Endothelial cell of umbilical vein (primary cell): ENCODE data around the gene USF2. TPM values are rescaled to one million over a fixed set of nuclear protein-coding genes. Genes with fewer than 3 reads are reported as not detected.

ENCODE experiments used
- BruUV-seq: library from RNA; stranded (reverse); fragments of 400-500 nt; replicated peaks from 2 replicates; lab custom pipeline; 2021; lab: Mats Ljungman, UMichigan
- CTCF ChIA-PET: fragments of 300-600, 350-600 bp; sonication (Branson Sonifier 250); formaldehyde crosslinking; loops from one replicate; lab custom pipeline; 2021; ENCODE audit warnings: antibody characterized with exemption, inconsistent platforms; lab: Charles Lee
- POLR2A ChIA-PET: fragments of 300-600, 350-600 bp; sonication (Branson Sonifier 250); formaldehyde crosslinking; loops from one replicate; lab custom pipeline; 2021; ENCODE audit warnings: antibody characterized with exemption, inconsistent platforms; lab: Charles Lee
- DNase-seq: peaks from one replicate; pipeline ENCODE4 v3.0.0-alpha.2; 2011; ENCODE audit warnings: low read depth, low spot score
- FAIRE-seq: peaks from 2 replicates; lab custom pipeline; 2011; peaks lifted over from hg19 to GRCh38; lab: Jason Lieb, UNC
- H2AFZ ChIP-seq: 2 replicates; pipeline ENCODE4 v1.6.0; 2012; ENCODE audit warnings: low read depth, low read length, control low read depth, inconsistent platforms
- H3K27ac ChIP-seq: 2 replicates; pipeline ENCODE4 v1.5.1; 2011; ENCODE audit warnings: low read depth, mild to moderate bottlenecking, control low read depth, low read length, moderate library complexity; ENCODE audit not compliant: insufficient read depth
- H3K27me3 ChIP-seq, 2 experiments: 2 replicates each; pipeline versions ENCODE4 v1.6.0 to v1.6.1; 2011; ENCODE audit warnings: low read length in 2 of 2, mixed read lengths in 1 of 2; ENCODE audit not compliant: control insufficient read depth in 2 of 2, insufficient read depth in 2 of 2
- H3K36me3 ChIP-seq, 2 experiments: 2 replicates in 1 of 2; 3 replicates in 1 of 2; pipeline ENCODE4 v1.5.1; 2011; ENCODE audit warnings: low read length in 2 of 2, mild to moderate bottlenecking in 1 of 2, moderate library complexity in 1 of 2; ENCODE audit not compliant: control insufficient read depth in 2 of 2, insufficient read depth in 2 of 2; ENCODE audit errors: extremely low read depth in 1 of 2
- H3K4me1 ChIP-seq: 3 replicates; pipeline ENCODE4 v1.5.1; 2011; ENCODE audit warnings: mild to moderate bottlenecking, low read length; ENCODE audit not compliant: control insufficient read depth, insufficient read depth; ENCODE audit errors: extremely low read depth
- H3K4me2 ChIP-seq: 2 replicates; pipeline ENCODE4 v1.6.1; 2011; ENCODE audit warnings: low read length, control low read depth, mixed read lengths; ENCODE audit not compliant: insufficient read depth
- H3K4me3 ChIP-seq, 3 experiments: fragments of 200-600 bp in 1 of 3; sonication (generic), shearing (Covaris generic) in 1 of 3; replicated peaks in 1 of 3; 2 replicates each; pipeline ENCODE4 v1.5.1; 2011 to 2016; ENCODE audit warnings: control low read depth in 3 of 3, low read length in 3 of 3, mild to moderate bottlenecking in 2 of 3, inconsistent platforms in 1 of 3, low read depth in 1 of 3, moderate library complexity in 1 of 3; ENCODE audit not compliant: insufficient read depth in 1 of 3
- H3K79me2 ChIP-seq: 2 replicates; pipeline ENCODE4 v1.6.0; 2012; ENCODE audit warnings: low read length, inconsistent platforms; ENCODE audit not compliant: control insufficient read depth, insufficient read depth
- H3K9ac ChIP-seq: replicated peaks from 2 replicates; pipeline ENCODE3; 2011; ENCODE audit warnings: low read length, control low read depth; ENCODE audit not compliant: insufficient read depth; ENCODE audit errors: extremely low read depth
- H3K9me1 ChIP-seq: replicated peaks from 3 replicates; pipeline ENCODE4 v1.6.0; 2011; ENCODE audit warnings: mild to moderate bottlenecking, low read length; ENCODE audit not compliant: control insufficient read depth, insufficient read depth; ENCODE audit errors: extremely low read depth
- H3K9me3 ChIP-seq: replicated peaks from 2 replicates; pipeline ENCODE4 v1.5.1; 2012; ENCODE audit warnings: low read length, inconsistent platforms; ENCODE audit not compliant: control insufficient read depth, insufficient read depth
- H4K20me1 ChIP-seq: replicated peaks from 2 replicates; pipeline ENCODE3; 2011; ENCODE audit warnings: mild to moderate bottlenecking, low read length; ENCODE audit not compliant: control insufficient read depth, insufficient read depth; ENCODE audit errors: extremely low read depth
- CTCF ChIP-seq, 2 donors: IDR thresholded peaks; 1 replicate in 1 of 2; 2 replicates in 1 of 2; pipeline ENCODE4 v1.5.1; 2011; ENCODE audit warnings: low read length in 2 of 2, mild to moderate bottlenecking in 2 of 2, moderate library complexity in 2 of 2, control low read depth in 1 of 2, inconsistent platforms in 1 of 2, low read depth in 1 of 2; ENCODE audit not compliant: insufficient read depth in 1 of 2; ENCODE audit errors: extremely low read depth in 1 of 2
- EZH2 ChIP-seq: IDR thresholded peaks from 2 replicates; pipeline ENCODE4 v1.6.1; 2012; ENCODE audit warnings: borderline replicate concordance, low read depth, mild to moderate bottlenecking, moderate library complexity, low read length, inconsistent platforms; ENCODE audit not compliant: severe bottlenecking
- FOS ChIP-seq: IDR thresholded peaks from 2 replicates; pipeline ENCODE4 v1.6.1; 2011; ENCODE audit warnings: mild to moderate bottlenecking, low read length, moderate library complexity, borderline replicate concordance; ENCODE audit not compliant: insufficient read depth
- GATA2 ChIP-seq: IDR thresholded peaks from 2 replicates; pipeline ENCODE4 v1.7.0; 2011; ENCODE audit warnings: low read depth, mild to moderate bottlenecking, moderate library complexity, mixed read lengths, low read length; ENCODE audit not compliant: insufficient read length, insufficient read depth
- JUN ChIP-seq: IDR thresholded peaks from 2 replicates; pipeline ENCODE4 v1.6.1; 2011; ENCODE audit warnings: borderline replicate concordance, low read depth; ENCODE audit not compliant: insufficient read length, insufficient read depth
- MYC ChIP-seq: IDR thresholded peaks from one replicate; pipeline ENCODE4 v1.6.1; 2011; ENCODE audit warnings: mild to moderate bottlenecking, low read depth, low read length
- POLR2A ChIP-seq: IDR thresholded peaks from 2 replicates; pipeline ENCODE4 v1.6.1; 2012; ENCODE audit warnings: low read depth, mild to moderate bottlenecking, control low read depth, low read length
- POLR2AphosphoS5 ChIP-seq: IDR thresholded peaks from 2 replicates; pipeline ENCODE4 v1.6.1; 2012; ENCODE audit warnings: low read depth, mild to moderate bottlenecking, control low read depth, low read length, moderate library complexity; ENCODE audit not compliant: insufficient read depth
- dilution Hi-C: fragments of 300-500 bp; cut with MboI; formaldehyde crosslinking; loops from one replicate; pipeline ENCODE4 v1.15.0; 2019; ENCODE audit warnings: low sequenced_read_pairs; ENCODE audit not compliant: extremely low pct_ligation_motif_present
- intact Hi-C: fragments of 100-400 bp; cut with micrococcal nuclease; formaldehyde crosslinking; loops from one replicate; pipeline ENCODE4 v1.10.0; 2022
- polyA plus RNA-seq, 4 experiments: library from polyadenylated mRNA; depleted of rRNA in 3 of 4; stranded (reverse) in 3 of 4; unstranded in 1 of 4; fragments of >200 nt; gene quantifications; 2 replicates each; pipeline versions ENCODE4 v1.2.1 to v1.2.3, GENCODE V29; 2011 to 2012; ENCODE audit warnings: missing spikeins in 1 of 4
- total RNA-seq: library from RNA; stranded (reverse); gene quantifications from 2 replicates; pipeline ENCODE4 v1.2.3, GENCODE V29; 2021
- TF ChIP-seq, protein P1 (sequence below): IDR thresholded peaks from 2 replicates; pipeline ENCODE4 v1.6.1; 2011; ENCODE audit not compliant: insufficient read depth, insufficient read length

USF2 gene
- total and polyA plus RNA-seq, 2 donors (not counting 3 experiments of a cell fraction or from before 2014, with no cell fraction given), result 75.0 to 76.8 TPM

DNA sequence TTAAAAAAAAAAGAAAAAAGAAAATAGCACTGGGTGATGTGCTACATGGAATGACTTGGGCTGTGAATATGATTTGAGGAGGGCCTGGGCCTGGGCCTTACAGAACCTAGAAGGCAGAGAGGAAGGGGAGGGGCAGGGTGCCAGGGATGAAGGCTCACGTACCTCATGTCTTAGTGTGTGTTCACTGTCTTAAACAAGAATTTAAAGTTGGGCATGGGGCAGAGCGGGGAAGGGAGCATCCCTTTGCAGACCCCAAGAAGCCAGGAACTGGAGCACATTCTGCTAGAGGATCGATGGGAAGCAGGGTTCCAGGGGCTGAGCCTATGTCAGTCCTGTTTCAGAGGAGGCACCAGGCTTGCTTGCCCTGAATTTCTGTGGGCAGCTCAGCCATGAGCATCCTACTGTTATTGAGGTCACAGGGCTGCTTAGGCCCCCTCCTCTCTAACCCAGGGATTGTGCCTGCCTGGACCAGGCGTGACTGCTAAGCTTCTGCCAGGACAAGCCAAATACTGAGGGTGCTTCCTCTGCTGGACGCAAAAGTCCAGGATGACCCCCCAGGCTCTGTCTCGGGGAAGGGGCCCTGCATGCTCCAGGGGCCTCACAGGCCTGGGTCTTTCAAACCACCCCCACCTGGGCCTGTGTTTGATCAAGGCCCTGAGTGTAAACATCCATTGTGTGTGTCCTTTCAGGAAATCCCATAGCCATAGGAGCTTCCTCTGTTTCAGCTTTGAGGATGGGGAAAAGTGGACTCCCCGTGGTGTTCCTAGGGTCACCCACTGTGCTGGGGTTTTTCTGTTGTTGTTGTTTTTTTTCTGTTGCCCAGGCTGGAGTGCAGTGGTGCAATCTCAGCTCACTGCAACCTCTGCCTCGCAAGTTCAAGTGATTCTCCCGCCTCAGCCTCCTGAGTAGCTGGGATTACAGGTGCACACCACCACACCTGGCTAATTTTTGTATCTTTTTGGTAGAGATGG lies 15.2 kb upstream of the USF2 start:
- H2AFZ ChIP-seq, result no peak overlapping the region
- dilution Hi-C loops (no loop called here), intact Hi-C loops (no loop called here)
- POLR2A ChIA-PET, result no interaction called here
- H3K79me2 ChIP-seq, result no peaks in the 10 kb centered on the region
- H3K36me3 ChIP-seq, result no peaks in the 10 kb centered on the region
- no peak overlapping the region for H3K4me3 ChIP-seq
- H3K9me3 ChIP-seq, result no peaks in the 10 kb centered on the region
- H4K20me1 ChIP-seq, result no peaks in the 10 kb centered on the region
- no peak overlapping the region for H3K27ac ChIP-seq
- H3K4me1 ChIP-seq, result peaks cover 3% of the 10 kb centered on the region
- no peaks in the 10 kb centered on the region for H3K9me1 ChIP-seq
- TF ChIP-seq GATA2 (no peak), CTCF (IDR thresholded peaks at IDR 0.05; ENCODE audit: extremely low read depth in 1 of 2, insufficient read depth in 1 of 2, low read depth in 1 of 2, low read length in 2 of 2) (no peak), EZH2 (no peak), JUN (no peak), MYC (no peak), FOS (no peak), POLR2AphosphoS5 (no peak), POLR2A (no peak)
- TF ChIP-seq, protein P1, sequence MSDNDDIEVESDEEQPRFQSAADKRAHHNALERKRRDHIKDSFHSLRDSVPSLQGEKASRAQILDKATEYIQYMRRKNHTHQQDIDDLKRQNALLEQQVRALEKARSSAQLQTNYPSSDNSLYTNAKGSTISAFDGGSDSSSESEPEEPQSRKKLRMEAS, result no peak
- H3K27me3 ChIP-seq, result peaks cover 15 to 21% of the 10 kb centered on the region in 2 experiments
- BruUV-seq, result no TSS peak
- H3K9ac ChIP-seq, result no peak overlapping the region
- CTCF ChIA-PET, result no interaction called here
- DNase-seq (no peak), FAIRE-seq (no peak)
- no peak overlapping the region for H3K4me2 ChIP-seq
